Prostate gland (tissue), 2 donors: ENCODE data around the gene BICRA. TPM values are rescaled to one million over a fixed set of nuclear protein-coding genes. Genes with fewer than 3 reads are reported as not detected.
A peak's percentile ranks its signal among the peaks of the same experiment; 100 is the strongest.
"Not testable (repeated sequence)": the region's sequence is repeated elsewhere in the genome, so short reads cannot be mapped to it uniquely, and the experiment has no call there.

ENCODE experiments used
- DNase-seq: peaks from one replicate; pipeline ENCODE4 v3.0.0-alpha.2; 2019; ENCODE audit warnings: low spot score
- H3K27ac ChIP-seq, 2 donors: fragments of 200-600 bp; sonication (generic); 2 replicates each; pipeline ENCODE4 v1.5.1; 2017 to 2019
- H3K27me3 ChIP-seq: fragments of 200-600 bp; sonication (generic); replicated peaks from 2 replicates; pipeline ENCODE4 v1.5.1; 2019; ENCODE audit not compliant: insufficient read depth
- H3K36me3 ChIP-seq, 2 donors: fragments of 200-600 bp; sonication (generic); 1 replicate in 1 of 2; 2 replicates in 1 of 2; pipeline versions ENCODE4 v1.5.1 to v1.8.1; 2017 to 2019
- H3K4me1 ChIP-seq: fragments of 200-600 bp; sonication (generic); replicated peaks from 2 replicates; pipeline ENCODE4 v1.5.1; 2019
- H3K4me3 ChIP-seq, 2 donors: fragments of 200-600 bp; sonication (generic); 2 replicates each; pipeline ENCODE4 v1.5.1; 2017 to 2019
- H3K9me3 ChIP-seq: fragments of 200-600 bp; sonication (generic); 2 replicates; pipeline ENCODE4 v1.5.1; 2017
- CTCF ChIP-seq, 4 experiments: fragments of 200-600 bp in 2 of 4; fragments of 450-650 bp in 2 of 4; sonication (generic) in 2 of 4; IDR thresholded peaks; 1 replicate in 3 of 4; 2 replicates in 1 of 4; pipeline ENCODE4 v1.5.1; 2016 to 2019; ENCODE audit warnings: antibody characterized with exemption in 4 of 4, mild to moderate bottlenecking in 2 of 4, moderate library complexity in 2 of 4
- POLR2A ChIP-seq: fragments of 450-650 bp; IDR thresholded peaks from one replicate; pipeline ENCODE4 v1.6.1; 2016; ENCODE audit warnings: antibody characterized with exemption, mild to moderate bottlenecking
- POLR2AphosphoS5 ChIP-seq: sonication (generic); formaldehyde crosslinking; IDR thresholded peaks from one replicate; pipeline ENCODE4 v1.6.1; 2017; ENCODE audit warnings: antibody characterized with exemption
- WGBS: methylation state at CpG from one replicate; pipeline ENCODE4 v1.1.5; 2018; 5-methylcytosine and 5-hydroxymethylcytosine counted together
- intact Hi-C: fragments of 100-400 bp; cut with DNase I; formaldehyde crosslinking; loops from one replicate; pipeline ENCODE4 v1.14.2; 2022
- total RNA-seq, 2 donors: library from RNA; depleted of rRNA; stranded (reverse); fragments of >200 nt; gene quantifications; one replicate each; pipeline ENCODE4 v1.1.0, GENCODE V29; 2016

BICRA gene
- total RNA-seq, 2 donors from 2014 or later, result 19.4 to 25.3 TPM

- Histone ChIP-seq H3K27ac (peak within 1 kb of the TSS; percentile 93 to 94), H3K36me3 (peaks cover 0 to 10% of the 10 kb centered on the region in 2 donors), H3K9me3 (no peaks in the 10 kb centered on the region), H3K4me1 (no peaks in the 10 kb centered on the region), H3K4me3 (peak within 1 kb of the TSS; percentile 59 to 74), H3K27me3 (no peaks in the 10 kb centered on the region)
- peak; percentile 96 for DNase-seq
- TF ChIP-seq CTCF (IDR thresholded peaks at IDR 0.05), result peak in 3 of 4 experiments; percentile 21 to 48 (median 36)
- TF ChIP-seq POLR2A, result peak; percentile 78
- TF ChIP-seq POLR2AphosphoS5, result peak; percentile 99
- intact Hi-C loops, result no loop called here
- whole genome bisulfite sequencing, result 5% methylated on average over 53 of the region's 53 CpGs
Measured at GRCh38 chr19:47745010-47745901, 136.3 kb downstream of the BICRA start, which contains the start of gene NOP53. Gene NOP53 (plus strand): TSS chr19:47745546. CDS start chr19:47745560, 14 bp downstream.

GRCh38 chr19:47746129-47746528 lies 137.2 kb downstream of the BICRA start:
- Histone ChIP-seq H3K36me3 (peaks cover 7 to 19% of the 10 kb centered on the region in 2 donors), H3K4me3 (peak overlapping the region; percentile 59 to 74), H3K27ac (peak overlapping the region; percentile 93 to 94)
- H3K9me3 ChIP-seq, intact Hi-C loops, DNase-seq, H3K27me3 ChIP-seq, H3K4me1 ChIP-seq: not testable (repeated sequence)
- 56% methylated on average over 17 of the region's 17 CpGs for WGBS

GRCh38 chr19:47749326-47749725 lies 140.4 kb downstream of the BICRA start:
- TF ChIP-seq CTCF (IDR thresholded peaks at IDR 0.05) (no peak), POLR2AphosphoS5 (no peak), POLR2A (no peak)

GRCh38 chr19:47750752-47751151 lies 141.8 kb downstream of the BICRA start:
- TF ChIP-seq CTCF (IDR thresholded peaks at IDR 0.05), result no peak
- TF ChIP-seq POLR2AphosphoS5, result no peak
- no peak for TF ChIP-seq POLR2A
- intact Hi-C loops, result no loop called here

More at GRCh38 chr19:47749326-47749725, 140.4 kb downstream of the BICRA start:
- no peak overlapping the region for H3K4me3 ChIP-seq
- intact Hi-C loops, result no loop called here
- no peaks in the 10 kb centered on the region for H3K9me3 ChIP-seq
- no peak for DNase-seq
- peaks cover 17 to 47% of the 10 kb centered on the region in 2 donors for H3K36me3 ChIP-seq
- H3K27ac ChIP-seq, result no peak overlapping the region
- H3K4me1 ChIP-seq, result no peaks in the 10 kb centered on the region
- no peaks in the 10 kb centered on the region for H3K27me3 ChIP-seq
- WGBS, result 77% methylated on average over 3 of the region's 3 CpGs

GRCh38 chr19:47752440-47753211 lies 143.7 kb downstream of the BICRA start:
- 89% methylated on average over 27 of the region's 27 CpGs for WGBS
- TF ChIP-seq CTCF (IDR thresholded peaks at IDR 0.05) (no peak), POLR2A (no peak), POLR2AphosphoS5 (no peak)
- no peaks in the 10 kb centered on the region for H3K27me3 ChIP-seq
- no peak overlapping the region for H3K27ac ChIP-seq
- H3K36me3 ChIP-seq, result peaks cover 32 to 78% of the 10 kb centered on the region in 2 donors
- H3K4me3 ChIP-seq, result no peak overlapping the region
- H3K4me1 ChIP-seq, result no peaks in the 10 kb centered on the region
- intact Hi-C loops, result no loop called here
- no peaks in the 10 kb centered on the region for H3K9me3 ChIP-seq
- no peak for DNase-seq

More at GRCh38 chr19:47750752-47751151, 141.8 kb downstream of the BICRA start:
- Histone ChIP-seq H3K27ac (no peak overlapping the region), H3K4me1 (no peaks in the 10 kb centered on the region), H3K27me3 (no peaks in the 10 kb centered on the region), H3K4me3 (no peak overlapping the region), H3K36me3 (peaks cover 25 to 61% of the 10 kb centered on the region in 2 donors), H3K9me3 (no peaks in the 10 kb centered on the region)
- 92% methylated on average over 18 of the region's 18 CpGs for WGBS
- no peak for DNase-seq
